RWPE2 (cell line): ENCODE measurements around the gene B4GALT2.

Experiments used
- ATAC-seq: fragments of 200-7000 bp; cut with Tn5 transposase; 3 replicates; pipeline ENCODE4 v1.9.1; 2021; ENCODE audit warnings: low read depth
- DNase-seq: peaks from one replicate; pipeline ENCODE4 v3.0.0-alpha.2; 2020; ENCODE audit warnings: low spot score
- H3K27ac ChIP-seq: fragments of 450-650 bp; 2 replicates; pipeline ENCODE4 v1.5.1; 2017; ENCODE audit warnings: mild to moderate bottlenecking; ENCODE audit not compliant: poor library complexity, severe bottlenecking
- H3K27me3 ChIP-seq: fragments of 250-450 bp; sonication (Bioruptor Pico); 2 replicates; pipeline ENCODE4 v1.5.1; 2021; ENCODE audit warnings: mild to moderate bottlenecking, moderate library complexity; ENCODE audit not compliant: insufficient read depth, poor library complexity, severe bottlenecking
- H3K36me3 ChIP-seq: fragments of 250-450 bp; sonication (Bioruptor Pico); 2 replicates; pipeline ENCODE4 v1.5.1; 2020; ENCODE audit warnings: low read depth, mild to moderate bottlenecking, moderate library complexity
- H3K4me1 ChIP-seq: fragments of 250-450 bp; sonication (Bioruptor Pico); 2 replicates; pipeline ENCODE4 v1.5.1; 2021; ENCODE audit warnings: mild to moderate bottlenecking, moderate library complexity; ENCODE audit not compliant: insufficient read depth, poor library complexity, severe bottlenecking
- H3K4me3 ChIP-seq: fragments of 250-450 bp; sonication (Bioruptor Pico); 2 replicates; pipeline ENCODE4 v1.5.1; 2021; ENCODE audit warnings: mild to moderate bottlenecking, moderate library complexity; ENCODE audit not compliant: severe bottlenecking
- H3K9me3 ChIP-seq: fragments of 250-450 bp; sonication (Bioruptor Pico); 2 replicates; pipeline ENCODE4 v1.5.1; 2021; ENCODE audit warnings: mild to moderate bottlenecking, moderate library complexity; ENCODE audit not compliant: severe bottlenecking
- CTCF ChIP-seq: fragments of 450-650 bp; IDR thresholded peaks from one replicate; pipeline ENCODE4 v1.5.1; 2017; ENCODE audit warnings: mild to moderate bottlenecking, moderate library complexity; ENCODE audit not compliant: poor library complexity, severe bottlenecking

The B4GALT2 gene

GRCh38 chr1:44014365-44015104 is 35.5 kb downstream of the B4GALT2 start:
- TF ChIP-seq CTCF: no peak
- Histone ChIP-seq H3K27ac (no peak overlapping the region), H3K4me1 (no peaks in the 10 kb centered on the region), H3K27me3 (no peaks in the 10 kb centered on the region), H3K9me3 (no peaks in the 10 kb centered on the region), H3K36me3 (peaks cover 5% of the 10 kb centered on the region; the same call in 1 of the 2 replicates), H3K4me3 (no peak overlapping the region)
- no peak for DNase-seq
- no peak for ATAC-seq

GRCh38 chr1:44015206-44015605 is 36.2 kb downstream of the B4GALT2 start:
- Histone ChIP-seq H3K4me3 (no peak overlapping the region), H3K27ac (no peak overlapping the region), H3K9me3 (no peaks in the 10 kb centered on the region), H3K4me1 (no peaks in the 10 kb centered on the region), H3K36me3 (peaks cover 5% of the 10 kb centered on the region; the same call in 1 of the 2 replicates), H3K27me3 (no peaks in the 10 kb centered on the region)
- peak; percentile 49 for DNase-seq
- no peak for TF ChIP-seq CTCF
- ATAC-seq: no peak

GRCh38 chr1:44016041-44016889 is 37.3 kb downstream of the B4GALT2 start:
- no peak overlapping the region for H3K27ac ChIP-seq
- no peaks in the 10 kb centered on the region for H3K9me3 ChIP-seq
- H3K4me3 ChIP-seq: no peak overlapping the region
- no peak for TF ChIP-seq CTCF
- peaks cover 5% of the 10 kb centered on the region; the same call in 1 of the 2 replicates for H3K36me3 ChIP-seq
- ATAC-seq (no peak), DNase-seq (no peak)
- H3K27me3 ChIP-seq: no peaks in the 10 kb centered on the region
- H3K4me1 ChIP-seq: no peaks in the 10 kb centered on the region

- Histone ChIP-seq H3K36me3 (peaks cover 5% of the 10 kb centered on the region; the same call in 1 of the 2 replicates), H3K27me3 (no peaks in the 10 kb centered on the region), H3K9me3 (no peaks in the 10 kb centered on the region), H3K4me3 (no peak overlapping the region), H3K4me1 (no peaks in the 10 kb centered on the region), H3K27ac (no peak overlapping the region)
- TF ChIP-seq CTCF: no peak
- no peak for ATAC-seq
- no peak for DNase-seq
Measured at GRCh38 chr1:44016890-44017400, 37.9 kb downstream of the B4GALT2 start.
